CD14-positive monocyte (primary cell): ENCODE results near the gene KLHL6. TPM values are rescaled to one million over a fixed set of nuclear protein-coding genes. Genes with fewer than 3 reads are reported as not detected.

ENCODE experiments used
- DNase-seq, 3 donors: peaks; one replicate each; pipeline ENCODE4 v3.0.0-alpha.2; 2011 to 2022
- H2AFZ ChIP-seq: 2 replicates; pipeline ENCODE4 v1.6.0; 2012; ENCODE audit warnings: mild to moderate bottlenecking, low read depth, low read length, inconsistent platforms; ENCODE audit not compliant: insufficient read depth, poor library complexity, severe bottlenecking
- H3K27ac ChIP-seq, 2 donors: 1 replicate in 1 of 2; 2 replicates in 1 of 2; pipeline ENCODE4 v1.5.1; 2012 to 2013; ENCODE audit warnings: low read length in 2 of 2, control low read depth in 1 of 2, inconsistent platforms in 1 of 2, low read depth in 1 of 2, mild to moderate bottlenecking in 1 of 2
- H3K27me3 ChIP-seq, 2 donors: one replicate each; pipeline versions ENCODE4 v1.6.0 to v1.6.1; 2011 to 2013; ENCODE audit warnings: low read length in 2 of 2; ENCODE audit not compliant: control insufficient read depth in 2 of 2, insufficient read depth in 2 of 2
- H3K36me3 ChIP-seq, 2 donors: replicated peaks in 1 of 2; 1 replicate in 1 of 2; 2 replicates in 1 of 2; pipeline versions ENCODE4 v1.5.1 to v1.6.1; 2012 to 2013; ENCODE audit warnings: low read length in 2 of 2, control low read depth in 1 of 2, inconsistent platforms in 1 of 2, mild to moderate bottlenecking in 1 of 2; ENCODE audit not compliant: insufficient read depth in 2 of 2, control insufficient read depth in 1 of 2
- H3K4me1 ChIP-seq, 2 donors: 1 replicate in 1 of 2; 2 replicates in 1 of 2; pipeline versions ENCODE4 v1.5.1 to v1.6.1; 2012 to 2013; ENCODE audit warnings: low read length in 2 of 2, control low read depth in 1 of 2, inconsistent platforms in 1 of 2, mild to moderate bottlenecking in 1 of 2, moderate library complexity in 1 of 2; ENCODE audit not compliant: insufficient read depth in 2 of 2, control insufficient read depth in 1 of 2
- H3K4me2 ChIP-seq: replicated peaks from 2 replicates; pipeline ENCODE3; 2012; ENCODE audit warnings: low read length, moderate library complexity, mild to moderate bottlenecking; ENCODE audit not compliant: poor library complexity, severe bottlenecking; ENCODE audit errors: extremely low read depth
- H3K4me3 ChIP-seq, 3 experiments: fragments of 200-600 bp in 1 of 3; sonication (generic) in 1 of 3; replicated peaks in 1 of 3; 1 replicate in 2 of 3; 2 replicates in 1 of 3; pipeline ENCODE4 v1.5.1; 2011 to 2013; ENCODE audit warnings: low read length in 3 of 3, mild to moderate bottlenecking in 3 of 3, control low read depth in 2 of 3, low read depth in 2 of 3, inconsistent platforms in 1 of 3, moderate library complexity in 1 of 3
- H3K79me2 ChIP-seq: 2 replicates; pipeline ENCODE4 v1.6.0; 2012; ENCODE audit warnings: mild to moderate bottlenecking, control low read depth, inconsistent platforms, low read length, moderate library complexity; ENCODE audit not compliant: insufficient read depth
- H3K9ac ChIP-seq: 2 replicates; pipeline ENCODE4 v1.6.0; 2017; ENCODE audit warnings: low read length, mild to moderate bottlenecking; ENCODE audit not compliant: insufficient read depth, poor library complexity, severe bottlenecking
- H3K9me3 ChIP-seq, 2 donors: replicated peaks in 1 of 2; 1 replicate in 1 of 2; 2 replicates in 1 of 2; pipeline versions ENCODE4 v1.5.1 to v1.6.1; 2012 to 2013; ENCODE audit warnings: low read length in 2 of 2, control low read depth in 1 of 2; ENCODE audit not compliant: control insufficient read depth in 1 of 2, insufficient read depth in 1 of 2
- H4K20me1 ChIP-seq: 2 replicates; pipeline ENCODE4 v1.6.0; 2012; ENCODE audit warnings: mild to moderate bottlenecking, low read length, control low read depth, moderate library complexity; ENCODE audit not compliant: insufficient read depth
- H3K27ac Mint-ChIP-seq, 7 donors: one replicate each; pipeline ENCODE4 v1.8.0; 2020; ENCODE audit warnings: mild to moderate bottlenecking in 7 of 7, mixed read lengths in 7 of 7, moderate library complexity in 6 of 7, inconsistent platforms in 2 of 7
- H3K27me3 Mint-ChIP-seq, 3 donors: one replicate each; pipeline ENCODE4 v1.8.0; 2021 to 2022; ENCODE audit warnings: low read depth in 3 of 3, mild to moderate bottlenecking in 3 of 3, mixed read lengths in 3 of 3, moderate library complexity in 3 of 3, inconsistent platforms in 1 of 3
- H3K36me3 Mint-ChIP-seq, 2 donors: one replicate each; pipeline ENCODE4 v1.8.0; 2020; ENCODE audit warnings: mixed read lengths in 2 of 2, inconsistent platforms in 1 of 2, mild to moderate bottlenecking in 1 of 2
- H3K4me1 Mint-ChIP-seq: one replicate; pipeline ENCODE4 v1.8.0; 2020; ENCODE audit warnings: mild to moderate bottlenecking, mixed read lengths
- H3K4me3 Mint-ChIP-seq, 2 donors: one replicate each; pipeline ENCODE4 v1.8.0; 2020; ENCODE audit warnings: mild to moderate bottlenecking in 2 of 2, mixed read lengths in 2 of 2, moderate library complexity in 1 of 2
- H3K9me3 Mint-ChIP-seq, 7 donors: one replicate each; pipeline ENCODE4 v1.8.0; 2020 to 2022; ENCODE audit warnings: mixed read lengths in 7 of 7, mild to moderate bottlenecking in 6 of 7, moderate library complexity in 6 of 7, inconsistent platforms in 2 of 7
- CTCF ChIP-seq: fragments of 200-600 bp; IDR thresholded peaks from one replicate; pipeline ENCODE4 v1.8.0; 2022; ENCODE audit warnings: antibody characterized with exemption, mild to moderate bottlenecking
- WGBS: methylation state at CpG from one replicate; pipeline ENCODE4 v1.1.5; 2013; ENCODE audit warnings: missing lambda C conversion rate; ENCODE audit not compliant: insufficient coverage; 5-methylcytosine and 5-hydroxymethylcytosine counted together
- intact Hi-C, 2 donors: fragments of 100-400 bp; cut with micrococcal nuclease; formaldehyde crosslinking; loops; one replicate each; pipeline versions ENCODE4 v1.15.0 to v1.15.1; 2023
- polyA plus RNA-seq, 3 donors: library from polyadenylated mRNA; depleted of rRNA in 1 of 3; unstranded in 2 of 3; stranded (reverse) in 1 of 3; fragments of 300-500 nt in 2 of 3; fragments of >200 nt in 1 of 3; fragmentation: Illumina TruSeq in 2 of 3; gene quantifications; 1 replicate in 2 of 3; 2 replicates in 1 of 3; pipeline ENCODE4 v1.2.3, GENCODE V29; 2012 to 2021

KLHL6 gene
- polyA plus RNA-seq, 3 donors = 5.7 to 15.2 (median 10.6) TPM

GRCh38 chr3:183587336-183587735 lies 31.8 kb upstream of the KLHL6 start:
- peaks cover 37% of the 10 kb centered on the region for H3K4me1 Mint-ChIP-seq
- peak; percentile 55 to 63 (median 62) for DNase-seq

DNA sequence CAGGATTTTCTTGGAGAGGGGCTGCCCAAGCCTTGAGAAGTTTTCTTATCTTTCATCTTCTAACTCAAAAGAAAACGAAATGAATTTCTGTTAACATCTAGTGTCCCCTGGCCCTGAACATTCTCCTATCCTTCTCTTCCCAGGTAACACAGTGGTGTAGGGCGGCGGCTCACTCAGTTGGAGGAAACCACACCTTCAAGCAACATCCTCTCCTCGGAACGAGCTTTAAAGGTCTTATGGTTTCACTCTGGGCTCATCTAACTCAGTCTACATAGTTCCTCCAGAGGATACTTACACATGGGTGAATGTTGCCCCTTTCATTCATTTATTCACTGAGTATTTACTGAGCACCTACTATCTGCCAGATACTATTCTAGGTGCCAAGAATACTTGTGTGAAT lies 31.0 kb upstream of the KLHL6 start:
- Histone ChIP-seq H2AFZ (peak overlapping the region; percentile 14), H3K4me1 (peaks cover 21 to 24% of the 10 kb centered on the region in 2 donors), H4K20me1 (no peaks in the 10 kb centered on the region), H3K27me3 (no peaks in the 10 kb centered on the region), H3K79me2 (no peaks in the 10 kb centered on the region), H3K9ac (no peak overlapping the region), H3K4me2 (no peak overlapping the region), H3K9me3 (no peaks in the 10 kb centered on the region), H3K27ac (no peak overlapping the region), H3K36me3 (no peaks in the 10 kb centered on the region), H3K4me3 (no peak overlapping the region)
- no peak for DNase-seq
- intact Hi-C loops = no loop called here
- Mint-ChIP-seq H3K27me3 (peaks cover 0 to 2% (median 1%) of the 10 kb centered on the region in 3 donors), H3K36me3 (no peaks in the 10 kb centered on the region), H3K27ac (no peak overlapping the region), H3K4me3 (no peak overlapping the region), H3K9me3 (peaks cover 0 to 2% (median 0%) of the 10 kb centered on the region in 7 donors), H3K4me1 (peaks cover 28% of the 10 kb centered on the region)
- 15% methylated on average over 2 of the region's 5 CpGs for WGBS
- no peak for TF ChIP-seq CTCF

More at GRCh38 chr3:183587336-183587735, 31.8 kb upstream of the KLHL6 start:
- Histone ChIP-seq H2AFZ (peak overlapping the region; percentile 47), H3K9ac (peak overlapping the region; percentile 30), H3K4me2 (no peak overlapping the region), H3K36me3 (no peaks in the 10 kb centered on the region), H3K9me3 (no peaks in the 10 kb centered on the region), H3K4me1 (peaks cover 28 to 32% of the 10 kb centered on the region in 2 donors), H3K4me3 (no peak overlapping the region), H3K27ac (peak overlapping the region; percentile 11 to 49), H3K27me3 (no peaks in the 10 kb centered on the region), H3K79me2 (no peaks in the 10 kb centered on the region), H4K20me1 (no peaks in the 10 kb centered on the region)
- intact Hi-C loops = no loop called here
- no peak for TF ChIP-seq CTCF
- peak overlapping the region in 1 of 2 donors; percentile 1 for H3K4me3 Mint-ChIP-seq
- WGBS = 50% methylated on average over 2 of the region's 2 CpGs
- H3K36me3 Mint-ChIP-seq = no peaks in the 10 kb centered on the region
- peak overlapping the region in 6 of 7 donors; percentile 3 to 69 (median 44) for H3K27ac Mint-ChIP-seq
- H3K9me3 Mint-ChIP-seq = peaks cover 0 to 2% (median 0%) of the 10 kb centered on the region in 7 donors
- peaks cover 0 to 2% (median 1%) of the 10 kb centered on the region in 3 donors for H3K27me3 Mint-ChIP-seq
